GM19023 (cell line): ENCODE results near the gene PLCD1.
"Not testable (repeated sequence)": the region's sequence is repeated elsewhere in the genome, so short reads cannot be mapped to it uniquely, and the experiment has no call there.

Experiments used
- ATAC-seq: cut with Tn5 transposase; IDR thresholded peaks from one replicate; pipeline ENCODE4 v1.9.1; 2021; ENCODE audit warnings: mild to moderate bottlenecking, moderate library complexity; ENCODE audit not compliant: unreplicated experiment

The PLCD1 gene

DNA sequence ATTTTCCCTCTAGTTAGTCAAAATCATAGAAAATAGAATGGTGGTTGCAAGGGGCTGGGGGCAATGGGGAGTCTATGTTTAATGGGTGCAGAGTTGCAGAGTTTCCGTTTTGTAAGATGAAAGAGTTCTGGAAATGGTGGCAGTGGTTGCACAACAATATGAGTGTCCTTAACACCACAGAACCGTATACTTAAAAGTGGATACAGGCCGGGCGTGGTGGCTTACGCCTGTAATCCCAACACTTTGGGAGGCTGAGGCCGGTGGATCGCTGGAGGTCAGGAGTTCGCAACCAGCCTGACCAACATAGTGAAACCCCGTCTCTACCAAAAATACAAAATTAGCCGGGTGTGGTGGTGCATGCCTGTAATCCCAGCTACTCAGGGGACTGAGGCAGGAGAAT lies 41.1 kb downstream of the PLCD1 start:
- not testable (repeated sequence) for ATAC-seq

DNA sequence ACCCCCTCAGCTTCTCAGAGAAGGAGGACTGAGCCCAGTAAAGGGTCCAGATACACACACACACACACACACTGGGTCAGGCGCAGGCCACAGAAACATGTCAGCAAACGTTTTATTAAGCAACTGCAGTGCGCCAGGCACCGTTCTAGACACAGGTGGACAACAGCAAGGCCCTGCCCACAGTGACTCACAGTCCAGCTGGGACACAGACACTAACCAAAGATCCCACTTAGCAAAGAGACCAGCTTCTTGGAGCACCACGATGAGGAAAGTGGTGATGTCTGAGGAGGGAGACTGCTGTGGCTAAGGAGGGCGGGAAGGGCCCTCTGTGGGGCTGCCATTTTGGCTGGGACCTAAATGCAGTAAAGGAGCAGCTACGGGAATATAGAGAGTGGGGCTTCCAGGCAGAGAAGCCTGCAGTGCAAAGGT lies 41.7 kb downstream of the PLCD1 start:
- ATAC-seq, result no peak

DNA sequence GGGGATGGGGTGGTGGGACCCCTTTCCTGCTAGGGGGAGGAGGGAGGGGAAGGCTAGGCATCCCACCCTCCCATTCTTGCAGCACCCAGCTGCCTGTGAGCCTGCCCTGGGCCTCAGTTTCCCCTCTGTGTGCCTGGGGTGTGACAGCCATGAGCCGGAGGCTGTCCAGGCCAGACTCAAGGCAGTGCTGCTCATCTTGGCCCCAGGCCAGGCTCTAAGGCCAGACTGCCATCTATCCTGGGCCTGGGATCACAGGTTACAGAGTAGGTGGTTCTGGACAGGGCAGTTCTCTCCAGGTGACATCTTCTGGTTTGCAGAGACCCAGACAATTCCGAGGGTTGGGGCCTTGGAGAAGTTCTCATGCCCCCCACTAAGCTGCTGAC lies 42.1 kb downstream of the PLCD1 start:
- ATAC-seq, result no peak

DNA sequence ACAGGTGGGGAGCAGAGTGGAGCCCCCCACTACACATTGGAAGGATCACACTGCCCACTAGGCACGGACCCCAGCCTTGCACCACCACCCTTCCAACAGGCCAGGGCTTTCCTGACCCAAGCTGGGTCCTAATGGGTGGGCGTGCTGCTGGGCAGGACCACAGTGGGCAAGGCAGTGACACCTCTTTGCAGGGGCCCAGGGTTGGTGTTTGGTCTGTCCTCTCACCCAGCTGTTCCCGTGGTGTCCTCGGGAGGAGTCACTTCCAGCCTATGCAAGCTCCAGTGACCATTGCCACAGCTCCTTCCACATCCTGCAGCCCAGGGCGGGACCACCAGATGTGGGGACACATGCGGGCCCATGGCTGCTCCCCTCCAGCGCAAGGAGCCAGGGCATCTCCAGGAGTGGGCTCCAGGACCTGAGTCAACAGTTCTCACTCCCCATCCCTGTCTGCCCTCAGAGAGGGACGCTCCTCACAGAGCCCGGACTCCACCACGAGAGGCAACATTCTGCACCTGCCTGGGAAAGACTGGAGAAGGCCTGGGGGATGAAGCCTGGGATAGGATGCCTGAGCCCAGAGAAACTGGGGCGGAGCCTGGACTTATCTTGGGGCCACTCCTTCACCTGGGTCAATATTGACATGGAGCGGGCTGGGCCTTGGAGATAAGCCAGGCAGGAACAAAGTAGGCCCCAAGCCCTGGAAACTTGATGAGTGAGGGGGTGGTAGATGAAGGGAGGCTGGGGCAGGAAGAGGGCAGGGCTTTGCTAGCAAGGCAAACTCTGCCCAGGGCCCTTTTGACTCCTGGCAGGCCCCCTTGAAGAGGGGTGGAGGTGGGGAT lies 42.7 kb downstream of the PLCD1 start:
- no peak for ATAC-seq

DNA sequence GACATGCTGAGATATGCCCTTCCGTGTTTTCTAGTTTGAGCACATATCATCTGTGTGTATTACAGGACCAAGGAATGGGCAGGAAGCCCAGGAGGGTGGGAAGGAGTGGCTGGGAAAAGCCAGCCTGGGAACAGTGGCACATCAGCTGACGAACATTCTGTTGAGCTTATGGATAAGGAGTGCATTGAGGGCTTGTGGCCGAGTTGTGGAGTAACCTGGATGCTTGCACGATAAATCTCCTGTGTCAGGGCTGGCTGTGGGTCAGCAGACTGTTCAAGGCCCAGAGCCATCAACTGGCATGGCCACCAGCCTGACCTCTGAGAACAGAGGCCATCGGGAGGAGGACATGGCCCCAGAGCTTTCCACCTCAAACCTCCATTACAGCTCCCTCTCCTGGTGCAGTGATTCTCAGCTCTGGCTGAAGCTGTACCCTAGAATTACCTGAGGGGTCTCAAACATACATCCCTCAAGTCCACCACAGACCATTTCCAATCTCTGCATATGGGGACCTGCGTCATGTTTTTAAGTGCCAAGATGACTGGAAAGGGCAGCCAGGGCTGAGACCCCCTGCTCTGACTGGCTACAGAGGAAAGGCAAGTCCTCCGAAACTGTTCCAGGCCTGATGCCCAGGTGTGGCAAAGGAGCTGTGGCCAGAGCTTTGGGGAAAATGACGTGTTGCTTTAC lies 43.7 kb downstream of the PLCD1 start:
- ATAC-seq, result no peak

DNA sequence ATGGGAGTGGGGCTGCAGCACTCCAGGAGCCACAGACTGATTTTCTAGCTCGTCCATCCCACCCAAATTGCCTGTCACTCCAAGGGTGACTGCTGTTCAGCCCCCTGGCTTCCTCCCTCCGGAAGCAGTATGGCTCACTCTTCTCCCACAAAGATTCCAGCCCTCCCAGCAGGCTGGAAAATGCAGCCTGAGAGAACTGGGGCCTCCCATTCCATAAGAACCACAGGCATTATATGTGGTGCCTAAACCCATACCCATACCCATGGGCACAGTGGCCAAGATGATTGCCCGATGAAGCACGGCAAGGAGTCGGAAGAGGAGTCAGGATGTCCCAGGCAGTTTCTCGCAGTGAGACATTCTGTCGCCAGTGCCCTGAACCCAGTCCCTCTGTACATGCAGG lies 44.8 kb downstream of the PLCD1 start:
- no peak for ATAC-seq

DNA sequence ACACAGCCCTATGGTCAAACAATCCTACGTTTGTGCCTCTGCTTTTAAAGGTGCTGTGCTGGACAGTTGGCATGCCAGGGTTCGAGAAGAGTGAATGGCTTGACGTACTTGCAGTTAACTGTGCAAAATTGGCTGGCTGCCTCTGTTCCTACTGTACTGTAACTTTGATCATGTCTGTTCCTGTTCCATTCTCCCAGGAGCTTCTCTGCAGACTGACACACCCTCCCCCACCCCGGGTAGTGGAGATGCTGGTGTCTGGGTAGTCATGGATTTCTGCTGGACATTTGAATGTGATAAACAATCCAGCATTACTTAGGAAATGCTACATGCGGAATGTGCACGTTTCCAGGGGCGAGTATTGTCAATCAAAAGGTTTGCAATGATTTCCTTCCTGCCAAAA lies 45.4 kb downstream of the PLCD1 start:
- no peak for ATAC-seq

DNA sequence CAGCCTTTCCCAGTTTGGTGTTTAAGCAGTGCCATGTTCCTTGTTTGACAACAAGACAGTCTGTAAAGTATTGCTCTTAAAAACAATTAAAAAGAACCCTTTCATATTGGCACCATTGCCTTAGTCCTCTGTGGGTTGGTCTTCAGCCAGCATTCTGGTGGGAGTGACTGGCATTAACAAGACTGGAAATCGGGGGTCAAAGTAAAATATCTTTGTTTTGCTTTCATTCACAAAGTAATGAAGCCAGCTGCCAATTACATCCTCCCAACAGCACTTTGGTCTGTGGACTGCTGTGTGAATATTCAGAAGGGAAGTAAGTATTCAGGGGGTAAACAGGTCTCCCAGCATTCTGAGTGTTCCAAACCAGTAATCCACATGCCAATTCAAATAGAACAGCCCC lies 47.1 kb downstream of the PLCD1 start:
- no peak for ATAC-seq

DNA sequence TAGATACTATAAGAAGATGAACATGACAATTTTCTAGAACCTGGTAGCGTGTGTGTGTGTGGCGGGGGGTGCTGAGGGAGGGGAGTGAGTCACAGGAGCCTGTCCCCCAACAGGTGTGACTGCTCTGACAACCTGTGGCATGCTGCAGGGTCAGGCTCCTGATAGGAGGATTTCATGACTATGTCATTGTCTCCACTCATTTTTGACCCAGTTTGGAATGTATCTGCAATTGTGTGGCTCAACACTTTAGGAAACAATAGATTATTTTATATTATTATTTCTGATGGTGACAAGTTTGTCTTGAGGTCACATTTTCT lies 48.1 kb downstream of the PLCD1 start:
- no peak for ATAC-seq

DNA sequence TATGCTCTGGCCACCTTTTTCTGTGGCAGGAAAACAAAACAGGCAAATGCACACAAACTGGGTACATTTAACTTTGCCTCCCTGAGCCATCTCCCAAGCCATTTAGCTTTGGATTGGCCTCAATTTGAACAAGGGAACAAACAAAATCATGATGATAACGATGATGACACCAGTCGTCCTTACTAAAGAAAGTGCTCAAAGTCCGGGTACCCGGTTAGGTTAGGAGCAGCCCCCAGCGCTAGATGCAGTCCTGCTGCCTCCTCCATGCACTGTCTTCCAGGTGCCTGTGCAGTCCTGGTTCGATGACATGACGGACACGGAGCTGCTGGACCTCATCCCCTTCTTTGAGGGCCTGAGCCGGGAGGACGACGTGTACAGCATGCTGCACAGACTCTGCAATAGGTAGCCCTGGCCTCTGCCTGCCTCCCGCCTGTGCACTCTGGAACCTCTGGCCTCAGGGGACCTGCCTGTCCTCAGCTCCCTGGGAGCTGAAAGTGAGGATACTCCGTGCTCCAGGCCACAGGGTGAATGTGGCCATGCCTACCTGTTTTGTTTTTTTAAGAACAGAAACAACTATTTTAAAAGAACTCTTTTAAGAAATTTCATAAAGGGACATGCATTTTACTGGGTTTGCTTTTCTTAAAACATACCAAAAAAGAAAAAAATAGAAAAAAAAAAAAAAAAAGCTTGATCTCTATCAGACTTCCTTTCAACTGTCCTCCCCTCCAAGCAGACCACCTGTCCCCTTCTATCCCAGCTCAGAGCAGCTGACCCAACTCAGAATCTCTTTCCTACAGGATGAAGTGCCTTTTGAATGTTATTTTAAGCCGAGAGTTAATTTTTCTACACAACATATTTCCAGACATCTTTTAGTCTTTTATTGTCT lies 48.7 kb downstream of the PLCD1 start:
- no peak for ATAC-seq

DNA sequence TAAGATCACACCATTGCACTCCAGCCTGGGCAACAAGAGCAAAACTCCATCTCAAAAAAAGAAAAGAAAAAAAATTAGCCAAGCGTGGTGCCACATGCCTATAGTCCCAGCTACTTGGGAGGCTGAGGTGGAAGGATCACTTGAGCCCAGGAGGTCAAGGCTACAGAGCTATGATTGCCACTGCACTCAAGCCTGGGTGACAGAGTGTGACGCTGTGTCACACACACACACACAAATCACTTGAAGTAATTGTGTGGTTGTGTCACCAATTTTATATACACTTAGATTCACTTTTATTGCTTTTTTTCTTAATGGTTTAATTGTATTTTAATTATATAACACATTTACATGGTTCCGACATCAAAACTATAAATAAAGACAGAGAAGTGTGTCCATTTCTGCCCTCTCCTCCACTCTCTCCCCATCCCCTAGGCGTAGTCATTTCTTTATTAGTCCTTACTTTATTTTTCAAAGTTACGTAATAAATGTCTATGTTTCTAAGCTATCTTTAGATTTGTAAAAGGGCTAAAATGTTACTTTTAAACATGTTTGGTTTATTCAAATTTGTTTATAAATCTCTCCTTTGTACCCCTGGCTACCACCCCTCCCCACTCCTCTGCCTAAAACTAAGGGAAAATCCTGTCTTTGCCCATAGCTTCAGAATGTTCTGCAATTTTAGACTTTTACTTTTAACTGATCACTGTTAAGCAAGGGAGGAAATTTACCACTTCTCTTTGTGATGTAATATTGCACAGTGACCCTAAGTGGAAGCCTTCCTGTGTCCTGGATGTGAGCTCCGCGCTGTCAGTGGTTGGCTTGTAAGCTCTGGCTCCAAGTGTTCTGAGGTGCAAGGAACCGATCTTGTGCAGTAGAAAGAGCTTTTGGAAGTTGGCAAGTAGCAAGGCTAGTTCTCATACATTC lies 49.6 kb downstream of the PLCD1 start:
- ATAC-seq, result no peak

DNA sequence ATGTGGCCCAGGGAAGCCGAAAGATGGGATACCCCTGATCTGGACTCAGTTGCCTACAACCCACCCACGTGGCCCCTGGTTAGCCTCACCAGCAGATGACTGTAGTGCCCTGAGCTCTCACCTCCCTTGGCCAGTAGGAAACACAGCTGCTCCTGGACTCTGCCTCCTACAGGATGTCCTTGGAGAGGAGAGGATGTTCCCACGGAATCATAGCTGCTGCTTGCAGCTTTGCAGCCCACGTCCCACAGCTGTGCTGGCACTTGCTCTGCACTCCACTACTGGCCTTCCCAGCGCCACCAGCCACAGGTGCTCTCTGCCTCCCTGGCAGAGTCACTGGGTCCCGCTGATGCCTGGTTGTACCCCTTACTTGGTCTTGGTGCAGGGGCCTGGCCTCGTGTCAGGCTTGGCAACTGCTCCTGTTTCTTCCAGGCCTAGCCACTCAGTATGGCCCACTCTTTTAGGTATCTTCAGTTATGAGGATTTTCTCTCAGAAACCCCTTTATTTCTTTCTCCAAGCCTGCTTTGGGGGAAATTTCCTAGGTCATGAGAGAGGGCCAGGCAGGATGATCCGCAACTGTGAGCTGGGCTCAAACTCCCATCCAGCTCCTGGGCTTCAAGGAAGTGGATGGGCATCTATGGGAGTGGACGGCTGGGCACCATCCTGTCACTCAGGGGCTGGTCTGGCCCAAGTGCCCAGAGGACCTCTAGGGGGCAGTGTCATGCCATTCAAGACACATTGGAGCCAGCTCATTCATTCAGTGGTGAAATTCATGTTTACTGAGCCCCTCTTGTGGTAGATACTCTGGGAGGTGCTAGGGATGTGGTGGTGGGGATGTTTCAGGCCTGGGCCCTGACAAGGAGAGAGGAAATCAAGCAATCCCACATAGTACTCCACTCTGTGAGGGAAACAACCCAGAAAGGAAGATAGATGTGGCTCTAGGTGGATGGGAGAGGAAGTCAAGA lies 55.0 kb downstream of the PLCD1 start:
- peak; percentile 90 for ATAC-seq

DNA sequence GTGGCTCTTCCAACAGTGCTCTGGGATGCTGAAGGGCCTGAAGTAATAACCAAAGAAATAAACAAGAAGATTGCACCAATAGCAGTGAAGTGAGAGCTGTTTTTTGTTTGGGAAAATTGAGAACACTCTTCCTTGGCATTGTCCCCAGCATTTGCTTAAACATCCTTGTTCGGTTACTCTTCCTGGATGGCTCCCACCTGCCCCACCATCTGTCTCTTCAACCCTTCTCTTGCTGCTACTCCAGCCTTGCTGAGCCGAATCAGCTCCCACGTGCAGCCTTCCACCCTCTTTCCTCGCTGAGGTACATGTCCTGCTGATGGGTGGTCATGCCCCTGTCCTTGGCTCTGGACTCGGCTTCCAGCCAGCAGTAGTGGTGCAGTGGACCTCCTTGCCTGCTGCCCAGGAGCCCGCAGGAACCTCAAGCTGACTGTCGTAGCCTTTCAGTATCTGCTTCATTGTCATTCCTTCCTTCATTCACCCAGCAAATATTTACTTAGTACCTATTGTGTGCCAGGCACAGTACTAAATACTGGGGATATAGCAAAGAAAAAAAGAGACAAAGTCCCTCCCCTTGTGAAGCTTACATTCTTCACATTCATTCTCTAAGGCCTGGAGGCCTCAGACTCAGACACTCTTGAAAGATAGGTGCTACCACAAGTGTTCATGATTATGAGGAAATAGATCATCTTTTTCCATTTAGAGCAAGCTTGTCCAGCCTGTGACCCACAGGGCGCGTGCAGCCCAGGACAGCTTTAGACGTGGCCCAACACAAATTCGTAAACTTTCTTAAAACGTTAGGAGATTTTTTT lies 56.0 kb downstream of the PLCD1 start:
- ATAC-seq, result no peak

DNA sequence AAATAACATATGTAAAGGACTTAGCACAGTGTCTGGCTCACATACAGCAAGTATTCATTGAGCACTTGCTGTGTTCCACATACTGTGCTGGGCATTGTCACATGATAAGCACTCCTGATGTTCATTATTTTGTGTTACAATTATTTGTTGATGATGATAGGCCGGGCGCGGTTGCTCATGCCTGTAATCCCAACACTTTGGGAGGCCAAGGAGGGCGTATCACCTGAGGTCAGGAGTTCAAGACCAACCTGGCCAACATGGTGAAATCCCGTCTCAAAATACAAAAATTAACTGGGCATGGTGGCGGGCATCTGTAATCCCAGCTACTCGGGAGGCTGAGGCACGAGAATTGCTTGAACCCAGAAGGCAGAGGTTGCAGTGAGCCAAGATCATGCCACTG lies 57.4 kb downstream of the PLCD1 start:
- not testable (repeated sequence) for ATAC-seq

DNA sequence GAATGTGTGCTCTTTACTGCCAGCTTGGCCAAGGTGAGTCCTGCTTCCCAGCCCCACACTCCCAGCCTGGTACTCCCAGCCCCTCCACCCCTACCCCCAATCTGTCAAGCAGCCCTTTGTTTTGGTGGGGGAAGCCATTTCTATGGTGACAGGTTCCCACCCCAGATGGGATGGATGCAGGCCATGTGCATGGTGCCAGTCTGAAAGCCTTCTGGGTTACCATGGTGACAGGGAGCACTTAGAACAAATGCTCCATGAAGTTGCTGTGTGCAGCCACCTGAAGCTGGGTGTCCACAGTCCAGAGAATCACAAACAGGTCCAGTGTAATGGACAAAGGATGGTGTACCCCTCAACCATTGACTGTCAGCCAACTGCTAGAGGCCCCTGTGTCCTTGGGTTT lies 58.0 kb downstream of the PLCD1 start:
- no peak for ATAC-seq

DNA sequence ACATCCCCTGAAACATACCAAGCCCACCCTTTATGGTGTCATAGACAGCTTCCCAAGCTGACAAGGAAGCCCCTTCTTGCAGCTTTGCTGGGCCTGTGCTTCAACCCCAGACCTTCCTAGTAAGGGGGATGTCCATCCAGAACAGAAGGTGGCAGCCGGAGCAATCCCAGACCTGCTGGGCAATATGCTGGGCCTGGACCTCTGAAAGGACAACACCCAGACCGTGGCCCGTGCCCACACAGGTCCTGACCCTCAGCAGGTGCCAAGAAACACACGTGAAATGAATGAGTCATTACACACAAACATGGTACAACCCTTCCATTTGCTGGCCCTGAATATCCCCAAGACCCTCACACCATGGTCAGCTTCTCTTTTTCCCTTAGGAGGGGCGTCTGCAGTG lies 58.6 kb downstream of the PLCD1 start:
- ATAC-seq, result no peak

DNA sequence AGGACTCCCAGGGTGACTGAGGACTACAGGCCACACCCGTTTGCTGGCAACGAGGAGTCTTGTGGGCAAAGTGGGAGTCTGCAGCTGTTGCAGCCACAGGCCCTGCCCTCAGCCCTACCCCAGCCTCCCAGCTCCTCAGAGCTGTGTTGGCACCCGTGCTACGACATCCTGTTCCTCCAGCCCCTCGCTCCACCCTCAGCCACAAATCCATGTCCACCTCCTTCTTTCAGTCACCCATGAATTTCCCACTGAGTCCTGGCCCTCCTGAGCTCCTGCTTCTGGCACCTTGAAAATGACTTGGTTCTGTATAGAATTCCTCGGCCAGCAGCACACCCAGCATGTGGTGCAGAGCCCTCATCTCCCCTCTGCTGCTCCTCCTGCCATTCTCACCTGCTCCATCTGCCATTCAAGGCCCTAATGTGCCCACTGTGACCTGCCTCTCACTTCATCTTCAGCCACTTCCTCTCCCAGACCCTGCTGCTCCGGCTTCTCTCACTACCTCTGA lies 59.8 kb downstream of the PLCD1 start:
- no peak for ATAC-seq

DNA sequence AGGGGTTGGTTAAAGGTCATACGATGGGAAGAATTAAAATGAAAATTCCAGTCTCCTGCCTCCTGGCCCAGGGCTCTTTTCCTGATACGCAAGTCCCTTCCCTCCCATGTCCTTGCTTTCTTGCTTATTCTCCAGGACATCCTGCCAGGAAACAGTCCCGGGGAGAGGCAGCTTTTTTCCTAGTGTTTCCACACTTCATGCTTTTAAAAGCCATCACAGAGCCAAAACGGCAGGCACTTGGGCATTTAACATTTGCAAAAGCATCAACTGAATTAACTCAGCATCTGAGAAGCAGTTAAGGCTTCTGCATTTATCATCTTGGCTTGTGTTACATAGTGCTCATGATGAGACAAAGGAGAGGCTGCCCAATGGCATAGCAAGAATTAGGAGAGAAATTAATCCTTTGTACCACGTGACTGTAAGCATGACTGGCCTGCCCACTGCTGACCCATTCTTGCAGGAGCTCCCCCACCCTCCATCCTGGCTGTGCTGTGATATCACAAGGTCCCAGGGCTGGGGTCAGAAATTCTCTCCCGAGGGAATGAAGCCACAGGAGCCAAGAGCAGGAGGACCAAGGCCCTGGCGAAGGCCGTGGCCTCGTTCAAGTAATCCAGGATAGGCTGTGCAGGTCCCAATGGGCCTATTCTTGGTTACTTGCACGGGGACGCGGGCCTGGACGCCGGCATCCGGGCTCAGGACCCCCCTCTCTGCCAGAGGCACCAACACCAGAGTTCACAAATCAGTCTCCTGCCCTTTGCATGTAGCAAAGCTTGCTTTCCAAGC lies 60.4 kb downstream of the PLCD1 start:
- ATAC-seq, result no peak
